K562 (cell line): ENCODE data around the gene FAM184B. TPM values are rescaled to one million over a fixed set of nuclear protein-coding genes. Genes with fewer than 3 reads are reported as not detected.

Experiments used
- ATAC-seq: fragments of 200-7000 bp; cut with Tn5 transposase; 3 replicates; pipeline ENCODE4 v1.9.1; 2020; ENCODE audit warnings: moderate library complexity
- BruUV-seq: library from RNA; stranded (reverse); fragments of 400-500 nt; replicated peaks from 2 replicates; lab custom pipeline; 2021; lab: Mats Ljungman, UMichigan
- CTCF ChIA-PET: fragments of 300-600 bp; formaldehyde crosslinking; extraction: SDS; loops from one replicate; lab custom pipeline; 2021; ENCODE audit warnings: low intra/inter-chr PET ratio; lab: Yijun Ruan, JAX
- POLR2A ChIA-PET: fragments of 300-600, 350-650 bp; sonication (Branson Sonifier 250); formaldehyde crosslinking; extraction: SDS; loops from one replicate; lab custom pipeline; 2021; ENCODE audit warnings: antibody characterized with exemption, inconsistent platforms; lab: Yijun Ruan, JAX
- DNase-seq, 4 experiments: peaks; one replicate each; pipeline versions ENCODE4 v3.0.0 to v3.0.0-alpha.2; 2011 to 2018; ENCODE audit warnings: low spot score in 3 of 4, mixed read lengths in 3 of 4; ENCODE audit errors: extremely low read depth in 1 of 4
- FAIRE-seq: peaks from 2 replicates; lab custom pipeline; 2011; peaks lifted over from hg19 to GRCh38; lab: Jason Lieb, UNC
- H2AFZ ChIP-seq: 2 replicates; pipeline ENCODE4 v1.6.0; 2011; ENCODE audit warnings: low read depth, low read length, control low read depth, inconsistent platforms
- H3K27ac ChIP-seq: fragments of 200-600 bp; 3 replicates; pipeline ENCODE4 v1.8.0; 2011; ENCODE audit warnings: low read depth, mild to moderate bottlenecking, control low read depth, inconsistent platforms, low read length, moderate library complexity, mixed read lengths; ENCODE audit errors: extremely low read depth
- H3K27me3 ChIP-seq, 2 experiments: fragments of 300-600 bp in 1 of 2; 2 replicates in 1 of 2; 3 replicates in 1 of 2; pipeline versions ENCODE4 v1.6.0 to v1.8.0; 2011; ENCODE audit warnings: inconsistent platforms in 2 of 2, low read length in 2 of 2, mild to moderate bottlenecking in 1 of 2, mixed read lengths in 1 of 2, moderate library complexity in 1 of 2; ENCODE audit not compliant: control insufficient read depth in 2 of 2, insufficient read depth in 2 of 2
- H3K36me3 ChIP-seq: fragments of 300-600 bp; 3 replicates; pipeline ENCODE4 v1.8.0; 2011; ENCODE audit warnings: mild to moderate bottlenecking, low read length, inconsistent platforms; ENCODE audit not compliant: control insufficient read depth, insufficient read depth
- H3K4me1 ChIP-seq, 2 experiments: fragments of 200-600 bp in 1 of 2; replicated peaks in 1 of 2; 2 replicates in 1 of 2; 3 replicates in 1 of 2; pipeline versions ENCODE4 v1.5.1 to v1.8.0; 2011; ENCODE audit warnings: inconsistent platforms in 2 of 2, low read length in 2 of 2, mild to moderate bottlenecking in 1 of 2, mixed read lengths in 1 of 2, moderate library complexity in 1 of 2; ENCODE audit not compliant: control insufficient read depth in 2 of 2, insufficient read depth in 2 of 2
- H3K4me2 ChIP-seq: 2 replicates; pipeline ENCODE4 v1.6.1; 2011; ENCODE audit warnings: low read length, control low read depth, inconsistent platforms, mixed read lengths; ENCODE audit not compliant: insufficient read depth
- H3K4me3 ChIP-seq: fragments of 200-600 bp; sonication (generic), shearing (Covaris generic); 2 replicates; pipeline ENCODE4 v1.5.1; 2016; ENCODE audit warnings: control low read depth, inconsistent platforms
- H3K79me2 ChIP-seq: fragments of 200-600 bp; 3 replicates; pipeline ENCODE4 v1.8.0; 2011; ENCODE audit warnings: low read length, inconsistent platforms; ENCODE audit not compliant: control insufficient read depth, insufficient read depth
- H3K9ac ChIP-seq, 2 experiments: 2 replicates each; pipeline versions ENCODE4 v1.6.0 to v1.6.1; 2011; ENCODE audit warnings: low read depth in 2 of 2, low read length in 2 of 2, control low read depth in 1 of 2, inconsistent platforms in 1 of 2, mild to moderate bottlenecking in 1 of 2, mixed read lengths in 1 of 2; ENCODE audit not compliant: insufficient read depth in 1 of 2
- H3K9me1 ChIP-seq: one replicate; pipeline ENCODE4 v1.6.0; 2011; ENCODE audit warnings: inconsistent platforms, mild to moderate bottlenecking, low read length, moderate library complexity; ENCODE audit not compliant: control insufficient read depth, insufficient read depth
- H3K9me3 ChIP-seq: replicated peaks from 2 replicates; pipeline ENCODE4 v1.5.1; 2011; ENCODE audit warnings: low read depth, low read length, inconsistent platforms; ENCODE audit not compliant: control insufficient read depth, insufficient read depth
- H4K20me1 ChIP-seq: replicated peaks from 2 replicates; pipeline ENCODE4 v1.6.1; 2011; ENCODE audit warnings: low read length, inconsistent platforms, mixed read lengths; ENCODE audit not compliant: control insufficient read depth, insufficient read depth
- CHD1 ChIP-seq: fragments of 200-600 bp; sonication (generic); IDR thresholded peaks from one replicate; pipeline ENCODE4 v1.6.1; 2012; ENCODE audit warnings: mild to moderate bottlenecking, moderate library complexity, low read length, inconsistent platforms
- NFIC ChIP-seq: fragments of 450-650 bp; IDR thresholded peaks from 2 replicates; pipeline ENCODE4 v1.6.1; 2017; ENCODE audit warnings: mild to moderate bottlenecking, inconsistent platforms
- TFAM ChIP-seq: fragments of 250-450 bp; sonication (Bioruptor Pico); conservative IDR thresholded peaks from 2 replicates; pipeline ENCODE4 v1.5.0; 2021; ENCODE audit warnings: mild to moderate bottlenecking, moderate library complexity
- ZNF124 ChIP-seq: sonication (generic); formaldehyde crosslinking; IDR thresholded peaks from 2 replicates; pipeline ENCODE4 v1.8.1; 2022; ENCODE audit warnings: missing genetic modification reagents
- ZNF165 ChIP-seq: fragments of 250-450 bp; sonication (Bioruptor Pico); IDR thresholded peaks from 2 replicates; pipeline ENCODE4 v1.4.0; 2020; ENCODE audit warnings: borderline replicate concordance
- ZNF583 ChIP-seq: fragments of 250-450 bp; sonication (Bioruptor Pico); IDR thresholded peaks from 2 replicates; pipeline ENCODE4 v1.4.0; 2020
- WGBS: fragments of 100-300 bp; shearing (Covaris generic); methylation state at CpG from one replicate; pipeline ENCODE4 v1.1.6; 2016; ENCODE audit warnings: low coverage, mixed read lengths; ENCODE audit not compliant: insufficient coverage; ENCODE audit errors: missing lambda C conversion rate; 5-methylcytosine and 5-hydroxymethylcytosine counted together
- in situ Hi-C: fragments of 300-500 bp; cut with MboI; formaldehyde crosslinking; loops from 4 replicates; pipeline ENCODE4 v1.15.0; 2018; ENCODE audit warnings: inconsistent platforms, mixed read lengths
- intact Hi-C: fragments of 100-400 bp; cut with micrococcal nuclease; formaldehyde crosslinking; loops from 2 replicates; pipeline ENCODE4 v1.14.2; 2022
- polyA plus RNA-seq, 8 experiments: library from polyadenylated mRNA; depleted of rRNA in 4 of 8; stranded (reverse) in 5 of 8; unstranded in 3 of 8; fragments of >200 nt; fragmentation: Nextera tagmentation in 2 of 8; fragmentation: Illumina TruSeq in 1 of 8; extraction: Ambion mirVana in 2 of 8; extraction: Trizol in 1 of 8; gene quantifications; 2 replicates each; pipeline versions ENCODE4 v1.2.1 to v1.2.3, GENCODE V29; 2011 to 2014; ENCODE audit warnings: inconsistent platforms in 1 of 8, missing spikeins in 1 of 8
- total RNA-seq, 7 experiments: library from RNA; depleted of rRNA in 6 of 7; stranded (reverse); fragments of >200 nt in 6 of 7; fragmentation: Illumina TruSeq in 2 of 7; extraction: Trizol in 2 of 7; gene quantifications; 2 replicates each; pipeline versions ENCODE4 v1.2.1 to v1.2.3, GENCODE V29; 2011 to 2021; ENCODE audit warnings: low replicate concordance in 1 of 7
- TF ChIP-seq, protein P1 (sequence below): sonication (generic); formaldehyde crosslinking; IDR thresholded peaks from 2 replicates; pipeline ENCODE4 v1.8.1; 2023; ENCODE audit warnings: mild to moderate bottlenecking, missing genetic modification reagents, moderate library complexity
- TF ChIP-seq, protein P2 (sequence below): fragments of 450-650 bp; IDR thresholded peaks from 2 replicates; pipeline ENCODE4 v1.6.1; 2016; ENCODE audit warnings: antibody characterized with exemption

FAM184B gene
- total and polyA plus RNA-seq, 9 of the 15 experiments (the other 6 are each of a cell fraction or from before 2014, with no cell fraction given) = not detected

DNA sequence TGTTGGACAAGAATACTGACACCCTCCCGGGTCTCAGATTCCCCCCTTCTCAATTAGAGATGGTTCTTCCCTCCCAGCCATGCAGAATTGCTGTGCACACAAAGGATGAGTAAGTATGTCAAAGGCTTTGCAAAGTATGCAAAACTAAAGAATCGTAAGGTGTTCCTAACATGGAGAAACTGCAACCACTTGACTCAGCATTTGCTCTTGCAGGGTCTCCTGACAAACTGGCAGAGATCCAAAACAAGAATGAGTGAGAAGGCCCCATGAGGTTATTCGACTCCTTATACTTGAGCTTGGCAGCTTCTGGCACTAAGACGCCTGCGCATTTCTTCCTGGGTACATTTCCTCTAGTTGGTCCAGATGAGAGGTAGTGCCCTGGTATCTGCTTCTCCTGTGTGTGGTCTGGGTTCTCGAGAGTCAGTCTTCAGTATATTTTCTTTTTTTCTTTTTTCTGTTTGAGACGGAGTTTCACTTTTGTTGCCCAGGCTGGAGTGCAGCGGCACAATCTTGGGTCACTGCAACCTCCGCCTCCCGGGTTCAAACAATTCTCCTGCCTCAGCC is 8.2 kb downstream of the FAM184B start:
- Histone ChIP-seq H3K27me3 (peaks cover 0 to 17% of the 10 kb centered on the region in 2 experiments; a peak in 2 of 5 replicates), H3K4me3 (no peak overlapping the region), H3K36me3 (no peaks in the 10 kb centered on the region), H2AFZ (no peak overlapping the region), H3K9me3 (no peaks in the 10 kb centered on the region), H3K79me2 (no peaks in the 10 kb centered on the region), H3K4me2 (no peak overlapping the region), H3K27ac (no peak overlapping the region), H3K4me1 (no peaks in the 10 kb centered on the region; a peak in 1 of 5 replicates), H3K9ac (no peak overlapping the region)
- DNase-seq (no peak), FAIRE-seq (no peak), ATAC-seq (no peak)
- BruUV-seq = no TSS peak
- in situ Hi-C loops (no loop called here), intact Hi-C loops (no loop called here)
- 17% methylated on average over 10 of the region's 10 CpGs for WGBS
- TF ChIP-seq, protein P1, sequence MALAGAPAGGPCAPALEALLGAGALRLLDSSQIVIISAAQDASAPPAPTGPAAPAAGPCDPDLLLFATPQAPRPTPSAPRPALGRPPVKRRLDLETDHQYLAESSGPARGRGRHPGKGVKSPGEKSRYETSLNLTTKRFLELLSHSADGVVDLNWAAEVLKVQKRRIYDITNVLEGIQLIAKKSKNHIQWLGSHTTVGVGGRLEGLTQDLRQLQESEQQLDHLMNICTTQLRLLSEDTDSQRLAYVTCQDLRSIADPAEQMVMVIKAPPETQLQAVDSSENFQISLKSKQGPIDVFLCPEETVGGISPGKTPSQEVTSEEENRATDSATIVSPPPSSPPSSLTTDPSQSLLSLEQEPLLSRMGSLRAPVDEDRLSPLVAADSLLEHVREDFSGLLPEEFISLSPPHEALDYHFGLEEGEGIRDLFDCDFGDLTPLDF (CRISPR knock-in tag) = no peak
- TF ChIP-seq ZNF124 (CRISPR knock-in tag) (no peak), ZNF165 (CRISPR knock-in tag) (no peak), NFIC (peak; percentile 41; the same call in 1 of the 2 replicates), TFAM (CRISPR knock-in tag) (no peak), ZNF583 (no peak), CHD1 (no peak)
- TF ChIP-seq, protein P2, sequence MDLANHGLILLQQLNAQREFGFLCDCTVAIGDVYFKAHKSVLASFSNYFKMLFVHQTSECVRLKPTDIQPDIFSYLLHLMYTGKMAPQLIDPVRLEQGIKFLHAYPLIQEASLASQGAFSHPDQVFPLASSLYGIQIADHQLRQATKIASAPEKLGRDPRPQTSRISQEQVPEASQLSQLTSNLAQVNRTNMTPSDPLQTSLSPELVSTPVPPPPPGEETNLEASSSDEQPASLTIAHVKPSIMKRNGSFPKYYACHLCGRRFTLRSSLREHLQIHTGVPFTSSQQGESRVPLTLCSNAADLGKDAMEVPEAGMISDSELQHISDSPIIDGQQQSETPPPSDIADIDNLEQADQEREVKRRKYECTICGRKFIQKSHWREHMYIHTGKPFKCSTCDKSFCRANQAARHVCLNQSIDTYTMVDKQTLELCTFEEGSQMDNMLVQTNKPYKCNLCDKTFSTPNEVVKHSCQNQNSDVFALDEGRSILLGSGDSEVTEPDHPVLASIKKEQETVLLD = no peak
- TF ChIP-seq, all 486 proteins: peak for 1
- Histone ChIP-seq H4K20me1 (no peaks in the 10 kb centered on the region), H3K9me1 (no peaks in the 10 kb centered on the region)
- CTCF ChIA-PET = no interaction called here
- POLR2A ChIA-PET = no interaction called here
